Suprapubic skin (tissue), 4 donors: ENCODE measurements around the gene NFIL3. TPM values are rescaled to one million over a fixed set of nuclear protein-coding genes. Genes with fewer than 3 reads are reported as not detected.

Source experiments
- DNase-seq, 2 donors: peaks; one replicate each; pipeline ENCODE4 v3.0.0-alpha.2; 2019; ENCODE audit warnings: low spot score in 2 of 2
- H3K27ac ChIP-seq: fragments of 200-600 bp; sonication (generic); one replicate; pipeline ENCODE4 v1.5.1; 2019
- H3K27me3 ChIP-seq: fragments of 200-600 bp; sonication (generic); one replicate; pipeline ENCODE4 v1.5.1; 2019
- H3K36me3 ChIP-seq: fragments of 200-600 bp; sonication (generic); one replicate; pipeline ENCODE4 v1.5.1; 2019
- H3K4me1 ChIP-seq: fragments of 200-600 bp; sonication (generic); one replicate; pipeline ENCODE4 v1.5.1; 2019
- H3K4me3 ChIP-seq: fragments of 200-600 bp; sonication (generic); one replicate; pipeline ENCODE4 v1.5.1; 2019; ENCODE audit warnings: mild to moderate bottlenecking
- H3K9me3 ChIP-seq: fragments of 200-600 bp; sonication (generic); one replicate; pipeline ENCODE4 v1.5.1; 2019
- EP300 ChIP-seq: sonication (generic); formaldehyde crosslinking; IDR thresholded peaks from one replicate; pipeline ENCODE4 v1.6.1; 2017; ENCODE audit warnings: antibody characterized with exemption
- POLR2A ChIP-seq, 2 donors: fragments of 450-650 bp; IDR thresholded peaks; one replicate each; pipeline ENCODE4 v1.6.1; 2017; ENCODE audit warnings: antibody characterized with exemption in 2 of 2, mild to moderate bottlenecking in 2 of 2, moderate library complexity in 2 of 2
- POLR2AphosphoS5 ChIP-seq, 3 donors: sonication (generic); formaldehyde crosslinking; IDR thresholded peaks; one replicate each; pipeline ENCODE4 v1.6.1; 2017; ENCODE audit warnings: antibody characterized with exemption in 3 of 3
- WGBS: methylation state at CpG from one replicate; pipeline ENCODE4 v1.1.5; 2018; 5-methylcytosine and 5-hydroxymethylcytosine counted together
- total RNA-seq, 4 donors: library from RNA; depleted of rRNA; stranded (reverse); fragments of >200 nt; gene quantifications; one replicate each; pipeline ENCODE4 v1.1.0, GENCODE V29; 2016
- TF ChIP-seq, protein P1 (sequence below), 2 donors: fragments of 200-600 bp in 1 of 2; fragments of 450-650 bp in 1 of 2; sonication (generic) in 1 of 2; IDR thresholded peaks; one replicate each; pipeline ENCODE4 v1.5.1; 2016 to 2019; ENCODE audit warnings: antibody characterized with exemption in 2 of 2, mild to moderate bottlenecking in 1 of 2, moderate library complexity in 1 of 2

The NFIL3 gene
- total RNA-seq, 4 donors from 2014 or later: 28.0 to 58.5 (median 37.8) TPM

- H3K4me1 ChIP-seq: peaks cover 53% of the 10 kb centered on the region
Measured at GRCh38 chr9:91419222-91420191, 4.1 kb downstream of the NFIL3 start.

GRCh38 chr9:91418215-91418610 is 5.4 kb downstream of the NFIL3 start:
- DNase-seq: no peak
- H3K27ac ChIP-seq: no peak overlapping the region
- no peak for TF ChIP-seq POLR2A (IDR thresholded peaks at IDR 0.05)
- TF ChIP-seq, protein P1, sequence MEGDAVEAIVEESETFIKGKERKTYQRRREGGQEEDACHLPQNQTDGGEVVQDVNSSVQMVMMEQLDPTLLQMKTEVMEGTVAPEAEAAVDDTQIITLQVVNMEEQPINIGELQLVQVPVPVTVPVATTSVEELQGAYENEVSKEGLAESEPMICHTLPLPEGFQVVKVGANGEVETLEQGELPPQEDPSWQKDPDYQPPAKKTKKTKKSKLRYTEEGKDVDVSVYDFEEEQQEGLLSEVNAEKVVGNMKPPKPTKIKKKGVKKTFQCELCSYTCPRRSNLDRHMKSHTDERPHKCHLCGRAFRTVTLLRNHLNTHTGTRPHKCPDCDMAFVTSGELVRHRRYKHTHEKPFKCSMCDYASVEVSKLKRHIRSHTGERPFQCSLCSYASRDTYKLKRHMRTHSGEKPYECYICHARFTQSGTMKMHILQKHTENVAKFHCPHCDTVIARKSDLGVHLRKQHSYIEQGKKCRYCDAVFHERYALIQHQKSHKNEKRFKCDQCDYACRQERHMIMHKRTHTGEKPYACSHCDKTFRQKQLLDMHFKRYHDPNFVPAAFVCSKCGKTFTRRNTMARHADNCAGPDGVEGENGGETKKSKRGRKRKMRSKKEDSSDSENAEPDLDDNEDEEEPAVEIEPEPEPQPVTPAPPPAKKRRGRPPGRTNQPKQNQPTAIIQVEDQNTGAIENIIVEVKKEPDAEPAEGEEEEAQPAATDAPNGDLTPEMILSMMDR (IDR thresholded peaks at IDR 0.05): no peak
- no peak for TF ChIP-seq POLR2AphosphoS5 (IDR thresholded peaks at IDR 0.05)
- no peak for TF ChIP-seq EP300
- H3K27me3 ChIP-seq: no peaks in the 10 kb centered on the region
- H3K4me3 ChIP-seq: no peak overlapping the region
- no peaks in the 10 kb centered on the region for H3K9me3 ChIP-seq
- H3K36me3 ChIP-seq: no peaks in the 10 kb centered on the region
- H3K4me1 ChIP-seq: peaks cover 50% of the 10 kb centered on the region

More at GRCh38 chr9:91419222-91420191, 4.1 kb downstream of the NFIL3 start:
- Histone ChIP-seq H3K27me3 (no peaks in the 10 kb centered on the region), H3K36me3 (no peaks in the 10 kb centered on the region), H3K27ac (peak overlapping the region; percentile 73), H3K4me3 (peak overlapping the region; percentile 87), H3K9me3 (no peaks in the 10 kb centered on the region)
- WGBS: 55% methylated on average over 10 of the region's 10 CpGs
- DNase-seq: peak in 1 of 2 donors; percentile 84
- TF ChIP-seq EP300 (no peak), POLR2A (IDR thresholded peaks at IDR 0.05) (peak in 1 of 2 donors; percentile 30), POLR2AphosphoS5 (IDR thresholded peaks at IDR 0.05) (peak; percentile 59 to 94 (median 62))
- TF ChIP-seq, protein P1 (IDR thresholded peaks at IDR 0.05): no peak

- 60% methylated on average over 9 of the region's 9 CpGs for WGBS
- no peak overlapping the region for H3K27ac ChIP-seq
- H3K36me3 ChIP-seq: no peaks in the 10 kb centered on the region
- TF ChIP-seq, protein P1 (IDR thresholded peaks at IDR 0.05): no peak
- TF ChIP-seq POLR2A (IDR thresholded peaks at IDR 0.05): no peak
- TF ChIP-seq EP300: no peak
- TF ChIP-seq POLR2AphosphoS5 (IDR thresholded peaks at IDR 0.05): no peak
- no peak for DNase-seq
- H3K9me3 ChIP-seq: no peaks in the 10 kb centered on the region
- H3K27me3 ChIP-seq: no peaks in the 10 kb centered on the region
- H3K4me1 ChIP-seq: peaks cover 50% of the 10 kb centered on the region
- H3K4me3 ChIP-seq: no peak overlapping the region
Measured at GRCh38 chr9:91417602-91418214, 5.9 kb downstream of the NFIL3 start.

DNA sequence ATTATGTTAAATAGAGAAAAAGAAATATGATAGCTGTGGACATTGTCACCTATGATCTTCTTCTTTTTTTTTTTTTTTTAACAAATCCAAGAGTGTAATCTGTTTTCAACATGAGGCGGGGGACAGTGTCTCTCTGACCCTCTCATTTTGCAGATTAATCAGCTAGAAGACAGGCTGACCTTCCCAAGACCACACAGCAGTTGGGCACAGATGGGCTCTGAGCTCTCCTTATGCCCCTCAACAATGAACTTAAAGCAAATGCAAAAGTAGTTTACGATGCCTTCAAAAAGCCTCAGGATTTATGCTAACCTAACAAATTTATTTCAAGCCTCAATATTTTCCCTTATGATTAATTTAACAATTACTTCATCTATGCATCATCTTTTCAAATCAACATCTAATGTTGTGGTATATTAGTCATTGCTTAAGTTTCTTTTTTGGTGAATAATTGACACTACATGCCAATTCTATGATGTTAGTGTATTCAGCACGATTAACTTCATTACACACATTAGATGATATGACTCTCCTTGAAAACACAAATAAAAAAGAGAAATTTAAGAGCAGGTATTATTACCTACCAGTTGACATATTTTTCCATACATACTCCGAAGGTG is 7.4 kb downstream of the NFIL3 start:
- WGBS: 56% methylated on average over 4 of the region's 4 CpGs
- Histone ChIP-seq H3K36me3 (no peaks in the 10 kb centered on the region), H3K4me3 (no peak overlapping the region), H3K27me3 (no peaks in the 10 kb centered on the region), H3K4me1 (peaks cover 42% of the 10 kb centered on the region), H3K27ac (no peak overlapping the region), H3K9me3 (no peaks in the 10 kb centered on the region)
- DNase-seq: no peak
- no peak for TF ChIP-seq EP300
- no peak for TF ChIP-seq POLR2AphosphoS5 (IDR thresholded peaks at IDR 0.05)
- TF ChIP-seq, protein P1 (IDR thresholded peaks at IDR 0.05): no peak
- TF ChIP-seq POLR2A (IDR thresholded peaks at IDR 0.05): no peak

- WGBS: 93% methylated on average over 3 of the region's 3 CpGs
- Histone ChIP-seq H3K4me3 (no peak overlapping the region), H3K27ac (no peak overlapping the region), H3K4me1 (peaks cover 40% of the 10 kb centered on the region), H3K36me3 (peaks cover 7% of the 10 kb centered on the region), H3K27me3 (no peaks in the 10 kb centered on the region), H3K9me3 (no peaks in the 10 kb centered on the region)
- TF ChIP-seq EP300 (no peak), POLR2A (IDR thresholded peaks at IDR 0.05) (no peak)
- no peak for DNase-seq
Measured at GRCh38 chr9:91415290-91415689, 8.3 kb downstream of the NFIL3 start.
